HG02870 (cell line): ENCODE measurements around the gene CRYBA2.

Experiments
- ATAC-seq: cut with Tn5 transposase; IDR thresholded peaks from one replicate; pipeline ENCODE4 v1.9.1; 2021; ENCODE audit warnings: mild to moderate bottlenecking, moderate library complexity; ENCODE audit not compliant: unreplicated experiment

CRYBA2 gene

GRCh38 chr2:218999881-219000568 is 6.8 kb upstream of the CRYBA2 start:
- no peak for ATAC-seq

- no peak for ATAC-seq
Measured at GRCh38 chr2:218999021-218999880, 6.0 kb upstream of the CRYBA2 start.

GRCh38 chr2:218998414-218999002 is 5.3 kb upstream of the CRYBA2 start:
- no peak for ATAC-seq

- ATAC-seq = no peak
Measured at GRCh38 chr2:218997731-218998130, 4.5 kb upstream of the CRYBA2 start.

GRCh38 chr2:218996937-218997336 is 3.7 kb upstream of the CRYBA2 start:
- no peak for ATAC-seq

GRCh38 chr2:218995972-218996711 is 2.9 kb upstream of the CRYBA2 start:
- no peak for ATAC-seq

GRCh38 chr2:218995561-218995960 is 2.3 kb upstream of the CRYBA2 start:
- no peak for ATAC-seq

- ATAC-seq = no peak
Measured at GRCh38 chr2:218992703-218993344, 398 bp downstream of the CRYBA2 start.

GRCh38 chr2:218992196-218992595 is 1.0 kb downstream of the CRYBA2 start:
- no peak for ATAC-seq

GRCh38 chr2:218991674-218992168 is 1.5 kb downstream of the CRYBA2 start:
- no peak for ATAC-seq

- no peak for ATAC-seq
Measured at GRCh38 chr2:218990612-218991011, 2.6 kb downstream of the CRYBA2 start.

GRCh38 chr2:218990052-218990451 is 3.2 kb downstream of the CRYBA2 start:
- no peak for ATAC-seq

GRCh38 chr2:218988650-218989049 is 4.6 kb downstream of the CRYBA2 start:
- ATAC-seq = no peak

- ATAC-seq = no peak
Measured at GRCh38 chr2:218988164-218988563, 5.1 kb downstream of the CRYBA2 start.

GRCh38 chr2:218986148-218986761 is 7.0 kb downstream of the CRYBA2 start:
- no peak for ATAC-seq

- no peak for ATAC-seq
Measured at GRCh38 chr2:218985325-218986091, 7.7 kb downstream of the CRYBA2 start.

GRCh38 chr2:218985021-218985324 is 8.2 kb downstream of the CRYBA2 start, which contains the start of gene FEV:
Gene FEV (minus strand): TSS chr2:218985184. CDS start chr2:218985075, 109 bp downstream.
- no peak for ATAC-seq

- no peak for ATAC-seq
Measured at GRCh38 chr2:218984239-218985020, 8.8 kb downstream of the CRYBA2 start.

- ATAC-seq = no peak
Measured at GRCh38 chr2:218983934-218984238, 9.3 kb downstream of the CRYBA2 start.
